ENCODE results near the gene TCF7L1.

Gene TCF7L1

GRCh38 chr2:85324639-85325465 lies 191.7 kb downstream of the TCF7L1 start:
- peaks cover 20% of the 10 kb centered on the region for H3K4me1 ChIP-seq (ENCODE audit: low read length)
- TF ChIP-seq CTCF (IDR thresholded peaks at IDR 0.05; ENCODE audit: low read depth, low read length) (no peak), EZH2phosphoT487 (IDR thresholded peaks at IDR 0.05; ENCODE audit: low read depth) (no peak)
- no peaks in the 10 kb centered on the region for H3K27me3 ChIP-seq (ENCODE audit: low read depth, low read length)
- peaks cover 58% of the 10 kb centered on the region for H3K36me3 ChIP-seq (replicated peaks; ENCODE audit: low read depth, low read length)
- peak overlapping the region; percentile 96 for H3K4me2 ChIP-seq (ENCODE audit: low read length)
- H3K27ac ChIP-seq (ENCODE audit: low read length) = no peak overlapping the region
- peak overlapping the region; percentile 96; the same call in 1 of the 2 replicates for H3K4me3 ChIP-seq (ENCODE audit: low read length)
- H3K9ac ChIP-seq (ENCODE audit: low read length) = no peak overlapping the region
- H2AFZ ChIP-seq (ENCODE audit: low read depth, low read length) = no peak overlapping the region
- peaks cover 74% of the 10 kb centered on the region for H3K79me2 ChIP-seq (ENCODE audit: low read length)
- H3K9me3 ChIP-seq (ENCODE audit: insufficient read depth, low read length) = no peaks in the 10 kb centered on the region
- peaks cover 51% of the 10 kb centered on the region for H4K20me1 ChIP-seq (ENCODE audit: insufficient read depth, low read length)

- H3K9ac ChIP-seq (ENCODE audit: low read length) = 0 out of 2 replicates have a peak overlapping the region, but pooled peaks have one; percentile 99
- H3K27me3 ChIP-seq (ENCODE audit: low read depth, low read length) = no peaks in the 10 kb centered on the region
- no peak overlapping the region for H3K27ac ChIP-seq (ENCODE audit: low read length)
- H4K20me1 ChIP-seq (ENCODE audit: insufficient read depth, low read length) = peaks cover 48% of the 10 kb centered on the region
- H3K36me3 ChIP-seq (replicated peaks; ENCODE audit: low read depth, low read length) = peaks cover 53% of the 10 kb centered on the region
- no peak for TF ChIP-seq EZH2phosphoT487 (IDR thresholded peaks at IDR 0.05; ENCODE audit: low read depth)
- TF ChIP-seq CTCF (IDR thresholded peaks at IDR 0.05; ENCODE audit: low read depth, low read length) = no peak
- peak overlapping the region; percentile 96 for H3K4me3 ChIP-seq (ENCODE audit: low read length)
- peaks cover 20% of the 10 kb centered on the region for H3K4me1 ChIP-seq (ENCODE audit: low read length)
- peaks cover 68% of the 10 kb centered on the region for H3K79me2 ChIP-seq (ENCODE audit: low read length)
- no peaks in the 10 kb centered on the region for H3K9me3 ChIP-seq (ENCODE audit: insufficient read depth, low read length)
- peak overlapping the region; percentile 96 for H3K4me2 ChIP-seq (ENCODE audit: low read length)
- H2AFZ ChIP-seq (ENCODE audit: low read depth, low read length) = no peak overlapping the region
Measured at GRCh38 chr2:85325466-85325811, 192.2 kb downstream of the TCF7L1 start.

- TF ChIP-seq EZH2phosphoT487 (IDR thresholded peaks at IDR 0.05; ENCODE audit: low read depth) (no peak), CTCF (IDR thresholded peaks at IDR 0.05; ENCODE audit: low read depth, low read length) (no peak)
- H4K20me1 ChIP-seq (ENCODE audit: insufficient read depth, low read length) = peaks cover 38% of the 10 kb centered on the region
- peak overlapping the region; percentile 96 for H3K4me3 ChIP-seq (ENCODE audit: low read length)
- H3K9ac ChIP-seq (ENCODE audit: low read length) = peak overlapping the region; percentile 99
- peaks cover 41% of the 10 kb centered on the region for H3K36me3 ChIP-seq (replicated peaks; ENCODE audit: low read depth, low read length)
- no peaks in the 10 kb centered on the region for H3K9me3 ChIP-seq (ENCODE audit: insufficient read depth, low read length)
- peak overlapping the region; percentile 96 for H3K4me2 ChIP-seq (ENCODE audit: low read length)
- peaks cover 57% of the 10 kb centered on the region for H3K79me2 ChIP-seq (ENCODE audit: low read length)
- peak overlapping the region; percentile 84 for H3K27ac ChIP-seq (ENCODE audit: low read length)
- H3K4me1 ChIP-seq (ENCODE audit: low read length) = peaks cover 31% of the 10 kb centered on the region
- no peaks in the 10 kb centered on the region for H3K27me3 ChIP-seq (ENCODE audit: low read depth, low read length)
- no peak overlapping the region for H2AFZ ChIP-seq (ENCODE audit: low read depth, low read length)
Measured at GRCh38 chr2:85326406-85327159, 193.4 kb downstream of the TCF7L1 start.
